LNCAP (cell line): ENCODE data around the gene METTL2A.

Source experiments
- CTCF ChIP-seq: fragments of 450-650 bp; IDR thresholded peaks from 2 replicates; pipeline ENCODE4 v1.5.1; 2017; ENCODE audit warnings: mild to moderate bottlenecking

Gene METTL2A

DNA sequence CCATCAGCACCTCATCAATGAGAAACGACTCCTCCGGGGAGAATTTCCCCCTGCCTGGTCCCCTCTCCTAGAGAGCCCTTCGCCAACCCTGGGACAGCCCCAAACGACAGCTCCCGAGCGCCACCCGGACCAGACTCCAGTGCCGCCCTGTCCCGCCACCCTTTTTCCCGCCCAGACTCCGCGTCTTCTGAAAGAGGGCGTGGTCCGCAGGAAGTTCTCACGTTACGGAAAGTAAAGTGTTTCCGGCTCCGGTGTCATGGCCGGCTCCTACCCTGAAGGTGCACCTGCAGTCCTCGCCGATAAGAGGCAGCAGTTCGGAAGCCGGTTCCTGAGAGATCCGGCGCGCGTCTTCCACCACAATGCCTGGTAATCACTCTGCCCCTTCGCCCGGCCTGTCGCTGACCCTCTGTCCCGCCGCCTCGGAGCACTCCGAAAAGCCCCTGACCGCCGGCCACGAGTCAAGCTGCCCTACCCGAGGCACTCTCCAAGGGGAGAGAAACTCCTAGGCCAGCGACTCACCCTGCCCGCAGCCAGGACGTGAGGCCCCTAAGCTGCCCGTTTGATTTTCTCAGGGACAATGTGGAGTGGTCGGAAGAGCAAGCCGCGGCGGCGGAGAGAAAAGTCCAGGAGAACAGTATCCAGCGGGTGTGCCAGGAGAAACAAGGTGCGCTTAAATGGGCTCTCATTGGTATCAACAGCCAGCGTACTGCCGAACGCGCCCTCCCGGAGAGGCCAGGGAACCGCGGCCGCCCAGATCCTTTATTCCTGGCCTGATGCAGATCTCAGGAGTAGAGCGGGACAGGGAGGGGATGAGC, at the start of gene METTL2A:
METTL2A (plus strand) TSS at position 251 of the 815 bp plus-strand sequence; CDS start at position 257, 6 bp downstream.
- peak; percentile 19; the same call in 1 of the 2 replicates for TF ChIP-seq CTCF

DNA sequence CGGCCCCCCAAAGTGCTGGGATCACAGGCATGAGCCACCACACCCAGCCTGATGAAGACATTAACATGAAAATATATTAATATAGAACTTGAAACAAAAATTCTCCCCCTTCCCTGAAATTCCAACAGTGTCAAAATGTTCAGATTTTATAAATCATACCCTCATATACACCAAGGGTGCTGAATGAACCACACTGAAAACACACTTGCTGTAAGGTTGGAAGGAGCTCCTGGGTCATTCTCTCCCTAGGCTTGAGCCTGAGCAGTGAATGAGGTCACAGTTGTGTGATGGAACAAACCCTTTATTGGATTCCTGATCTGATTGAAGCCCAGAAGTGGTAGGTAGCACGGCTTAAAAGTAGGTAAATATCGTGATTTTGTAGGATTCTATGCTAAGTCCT, 43.4 kb upstream of the METTL2A start, which contains the start of gene EFCAB3:
EFCAB3 (plus strand) TSS at position 301 of the 400 bp plus-strand sequence. CDS start 2,427 bp downstream, outside the sequence.
- no peak for TF ChIP-seq CTCF

- no peak for TF ChIP-seq CTCF
Observed at GRCh38 chr17:62381561-62381960, 42.1 kb upstream of the METTL2A start.

DNA sequence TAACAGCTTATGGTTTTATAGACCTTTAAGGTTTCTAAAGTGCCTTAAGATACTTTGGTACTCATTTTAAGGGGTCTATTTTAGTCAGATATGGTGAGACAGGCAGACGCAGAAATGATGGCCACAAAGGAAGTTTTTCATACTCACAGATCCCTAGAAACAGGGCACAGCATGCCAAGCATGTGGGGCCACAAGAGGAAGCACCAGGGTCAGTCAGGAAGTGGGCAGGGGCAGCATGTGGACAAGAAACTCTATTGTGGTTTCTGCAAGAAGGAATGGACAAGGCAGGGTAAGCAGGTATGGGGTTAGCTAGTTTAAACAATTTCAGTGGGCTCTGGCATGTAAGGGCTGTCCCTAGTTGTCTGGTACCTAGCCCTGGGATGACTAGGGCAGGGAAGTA, 34.8 kb upstream of the METTL2A start:
- TF ChIP-seq CTCF = no peak

- no peak for TF ChIP-seq CTCF
Observed at GRCh38 chr17:62392908-62393307, 30.8 kb upstream of the METTL2A start.

DNA sequence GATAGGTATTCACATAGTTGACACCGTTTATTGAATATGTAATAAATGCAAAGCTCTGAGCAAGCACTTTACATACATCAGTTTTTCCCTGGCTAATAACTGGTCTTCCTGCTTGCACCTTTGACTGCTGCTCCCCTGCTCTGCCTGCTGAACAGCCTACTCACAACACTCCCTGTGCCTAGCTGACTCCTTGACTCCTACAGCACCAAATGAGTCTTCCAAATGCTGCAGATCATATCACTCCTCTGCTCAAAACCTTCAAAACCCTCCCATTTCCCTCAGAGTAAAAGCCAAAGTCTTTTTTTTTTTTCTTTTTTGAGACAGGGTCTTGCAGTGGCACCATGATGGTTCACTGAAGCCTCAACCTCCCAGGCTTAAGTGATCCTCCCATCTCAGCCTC, 24.8 kb upstream of the METTL2A start:
- TF ChIP-seq CTCF = no peak

DNA sequence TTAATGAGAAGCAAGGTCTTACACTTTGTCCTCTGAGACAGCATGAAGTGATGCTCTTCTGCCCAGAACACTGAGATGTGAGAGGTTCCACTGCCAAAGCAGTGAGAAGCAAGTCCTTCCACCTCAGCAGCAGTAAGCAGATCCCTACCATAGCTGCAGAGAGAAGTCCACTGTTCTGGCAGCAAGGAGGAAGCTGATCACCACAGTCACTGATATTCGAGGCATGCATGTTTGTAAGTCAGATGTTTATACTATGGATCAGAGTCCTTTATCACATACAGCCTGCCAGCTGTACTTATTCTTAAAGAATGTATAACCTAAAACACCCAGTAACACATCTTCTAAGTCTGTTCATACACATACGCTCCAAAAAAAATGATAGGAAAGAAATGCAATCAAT, 18.2 kb upstream of the METTL2A start:
- no peak for TF ChIP-seq CTCF
